NCI-H526 treated with DMSO at 0.1 percent for 48 hours (cell line): ENCODE results near the gene PRRT4.
A peak's percentile ranks its signal among the peaks of the same experiment; 100 is the strongest.

Experiments
- DNase-seq: peaks from one replicate; lab custom pipeline; 2025; lab: John Stamatoyannopoulos, UW

Gene PRRT4

GRCh38 chr7:128374041-128374440 is 12.6 kb upstream of the PRRT4 start:
- DNase-seq = no peak

GRCh38 chr7:128373606-128374005 is 12.1 kb upstream of the PRRT4 start:
- no peak for DNase-seq

- no peak for DNase-seq
Measured at GRCh38 chr7:128370491-128370890, 9.0 kb upstream of the PRRT4 start.

GRCh38 chr7:128366986-128367385 is 5.5 kb upstream of the PRRT4 start:
- DNase-seq = no peak

- DNase-seq = no peak
Measured at GRCh38 chr7:128366300-128366699, 4.8 kb upstream of the PRRT4 start.

- no peak for DNase-seq
Measured at GRCh38 chr7:128365432-128365831, 3.9 kb upstream of the PRRT4 start.

- DNase-seq = no peak
Measured at GRCh38 chr7:128364166-128364870, 2.8 kb upstream of the PRRT4 start.

- no peak for DNase-seq
Measured at GRCh38 chr7:128363261-128363721, 1.8 kb upstream of the PRRT4 start.

GRCh38 chr7:128362670-128363069 is 1.2 kb upstream of the PRRT4 start:
- DNase-seq = no peak

- no peak for DNase-seq
Measured at GRCh38 chr7:128360359-128360678, 1.2 kb downstream of the PRRT4 start.

GRCh38 chr7:128359939-128360338 is 1.6 kb downstream of the PRRT4 start:
- DNase-seq = no peak

- no peak for DNase-seq
Measured at GRCh38 chr7:128359336-128359735, 2.2 kb downstream of the PRRT4 start.

GRCh38 chr7:128358233-128358632 is 3.3 kb downstream of the PRRT4 start:
- no peak for DNase-seq

GRCh38 chr7:128357217-128357613 is 4.3 kb downstream of the PRRT4 start:
- DNase-seq = no peak

GRCh38 chr7:128356546-128357216 is 4.8 kb downstream of the PRRT4 start:
- no peak for DNase-seq

- DNase-seq = no peak
Measured at GRCh38 chr7:128353610-128354009, 7.9 kb downstream of the PRRT4 start.

GRCh38 chr7:128353189-128353588 is 8.3 kb downstream of the PRRT4 start:
- no peak for DNase-seq

GRCh38 chr7:128352636-128353035 is 8.9 kb downstream of the PRRT4 start:
- no peak for DNase-seq

GRCh38 chr7:128352153-128352537 is 9.3 kb downstream of the PRRT4 start:
- peak; percentile 41 for DNase-seq

GRCh38 chr7:128351296-128352152 is 10.0 kb downstream of the PRRT4 start:
- no peak for DNase-seq

- no peak for DNase-seq
Measured at GRCh38 chr7:128350708-128351295, 10.7 kb downstream of the PRRT4 start.

GRCh38 chr7:128349466-128349825 is 12.0 kb downstream of the PRRT4 start:
- no peak for DNase-seq

- no peak for DNase-seq
Measured at GRCh38 chr7:128347647-128348097, 13.8 kb downstream of the PRRT4 start.
